HG03095 (cell line): ENCODE results near the gene CPB2.

Experiments
- ATAC-seq: cut with Tn5 transposase; IDR thresholded peaks from one replicate; pipeline ENCODE4 v1.9.1; 2021; ENCODE audit warnings: moderate library complexity; ENCODE audit not compliant: unreplicated experiment

The CPB2 gene

GRCh38 chr13:46100191-46100815, 4.5 kb downstream of the CPB2 start:
- ATAC-seq = peak; percentile 53

GRCh38 chr13:46097663-46098062, 7.2 kb downstream of the CPB2 start:
- no peak for ATAC-seq

GRCh38 chr13:46097015-46097414, 7.8 kb downstream of the CPB2 start:
- ATAC-seq = no peak

- ATAC-seq = no peak
These were observed 10.4 kb downstream of the CPB2 start for GRCh38 chr13:46094478-46094877.

- ATAC-seq = no peak
These were observed 15.8 kb downstream of the CPB2 start for GRCh38 chr13:46088821-46089562.

GRCh38 chr13:46087481-46087880, 17.4 kb downstream of the CPB2 start:
- ATAC-seq = no peak

- ATAC-seq = no peak
These were observed 17.8 kb downstream of the CPB2 start for GRCh38 chr13:46086985-46087384.

GRCh38 chr13:46086421-46086922, 18.4 kb downstream of the CPB2 start:
- ATAC-seq = no peak

GRCh38 chr13:46085737-46086136, 19.1 kb downstream of the CPB2 start:
- no peak for ATAC-seq

GRCh38 chr13:46082324-46082723, 22.5 kb downstream of the CPB2 start:
- no peak for ATAC-seq

GRCh38 chr13:46079770-46080169, 25.1 kb downstream of the CPB2 start:
- ATAC-seq = no peak

GRCh38 chr13:46077265-46077664, 27.6 kb downstream of the CPB2 start:
- no peak for ATAC-seq

- ATAC-seq = no peak
These were observed 28.0 kb downstream of the CPB2 start for GRCh38 chr13:46076827-46077226.

- no peak for ATAC-seq
These were observed 29.0 kb downstream of the CPB2 start for GRCh38 chr13:46075811-46076210.

- peak; percentile 94 for ATAC-seq
These were observed 33.1 kb downstream of the CPB2 start for GRCh38 chr13:46071590-46072249.

- no peak for ATAC-seq
These were observed 41.5 kb downstream of the CPB2 start for GRCh38 chr13:46063292-46063691.

- no peak for ATAC-seq
These were observed 42.6 kb downstream of the CPB2 start for GRCh38 chr13:46062185-46062584.

GRCh38 chr13:46059405-46059804, 45.4 kb downstream of the CPB2 start:
- ATAC-seq = no peak

GRCh38 chr13:46058268-46058667, 46.6 kb downstream of the CPB2 start:
- ATAC-seq = no peak

GRCh38 chr13:46057256-46058015, 47.4 kb downstream of the CPB2 start:
- ATAC-seq = no peak
